HL-60 (cell line): ENCODE data around the gene CRIP3.

Source experiments
- DNase-seq, 2 experiments: peaks; one replicate each; pipeline ENCODE4 v3.0.0-alpha.2; 2010 to 2020; ENCODE audit warnings: low read depth in 1 of 2, low spot score in 1 of 2
- H3K27ac ChIP-seq: fragments of 250-450 bp; sonication (Bioruptor Pico); replicated peaks from 2 replicates; pipeline ENCODE4 v1.5.1; 2020; ENCODE audit warnings: mild to moderate bottlenecking, moderate library complexity
- H3K27me3 ChIP-seq: fragments of 250-450 bp; sonication (Bioruptor Pico); 2 replicates; pipeline ENCODE4 v1.5.1; 2021; ENCODE audit warnings: mild to moderate bottlenecking, moderate library complexity; ENCODE audit not compliant: insufficient read depth, poor library complexity, severe bottlenecking
- H3K4me3 ChIP-seq: replicated peaks from 2 replicates; pipeline ENCODE4 v1.5.1; 2011; ENCODE audit warnings: mild to moderate bottlenecking, control low read depth, low read length; ENCODE audit not compliant: insufficient read depth
- CTCF ChIP-seq: IDR thresholded peaks from one replicate; pipeline ENCODE4 v1.5.1; 2011; ENCODE audit warnings: low read length, control low read depth, inconsistent platforms; ENCODE audit not compliant: insufficient read depth
- GABPA ChIP-seq: IDR thresholded peaks from 2 replicates; pipeline ENCODE4 v1.6.1; 2012; ENCODE audit warnings: low read depth
- POLR2AphosphoS5 ChIP-seq: IDR thresholded peaks from 2 replicates; pipeline ENCODE4 v1.6.1; 2012; ENCODE audit warnings: low read depth
- SPI1 ChIP-seq: IDR thresholded peaks from 2 replicates; pipeline ENCODE4 v1.6.1; 2012; ENCODE audit warnings: low read depth, mild to moderate bottlenecking, borderline replicate concordance
- TF ChIP-seq, protein P1 (sequence below): IDR thresholded peaks from 2 replicates; pipeline ENCODE4 v1.6.1; 2012; ENCODE audit warnings: low read depth; ENCODE audit not compliant: insufficient replicate concordance

CRIP3 gene

GRCh38 chr6:43267619-43268354, 40.8 kb downstream of the CRIP3 start:
- Histone ChIP-seq H3K4me3 (no peak overlapping the region), H3K27me3 (peaks cover 38% of the 10 kb centered on the region), H3K27ac (no peak overlapping the region)
- DNase-seq: no peak
- TF ChIP-seq SPI1 (no peak), CTCF (no peak), POLR2AphosphoS5 (no peak), GABPA (no peak)
- TF ChIP-seq, protein P1, sequence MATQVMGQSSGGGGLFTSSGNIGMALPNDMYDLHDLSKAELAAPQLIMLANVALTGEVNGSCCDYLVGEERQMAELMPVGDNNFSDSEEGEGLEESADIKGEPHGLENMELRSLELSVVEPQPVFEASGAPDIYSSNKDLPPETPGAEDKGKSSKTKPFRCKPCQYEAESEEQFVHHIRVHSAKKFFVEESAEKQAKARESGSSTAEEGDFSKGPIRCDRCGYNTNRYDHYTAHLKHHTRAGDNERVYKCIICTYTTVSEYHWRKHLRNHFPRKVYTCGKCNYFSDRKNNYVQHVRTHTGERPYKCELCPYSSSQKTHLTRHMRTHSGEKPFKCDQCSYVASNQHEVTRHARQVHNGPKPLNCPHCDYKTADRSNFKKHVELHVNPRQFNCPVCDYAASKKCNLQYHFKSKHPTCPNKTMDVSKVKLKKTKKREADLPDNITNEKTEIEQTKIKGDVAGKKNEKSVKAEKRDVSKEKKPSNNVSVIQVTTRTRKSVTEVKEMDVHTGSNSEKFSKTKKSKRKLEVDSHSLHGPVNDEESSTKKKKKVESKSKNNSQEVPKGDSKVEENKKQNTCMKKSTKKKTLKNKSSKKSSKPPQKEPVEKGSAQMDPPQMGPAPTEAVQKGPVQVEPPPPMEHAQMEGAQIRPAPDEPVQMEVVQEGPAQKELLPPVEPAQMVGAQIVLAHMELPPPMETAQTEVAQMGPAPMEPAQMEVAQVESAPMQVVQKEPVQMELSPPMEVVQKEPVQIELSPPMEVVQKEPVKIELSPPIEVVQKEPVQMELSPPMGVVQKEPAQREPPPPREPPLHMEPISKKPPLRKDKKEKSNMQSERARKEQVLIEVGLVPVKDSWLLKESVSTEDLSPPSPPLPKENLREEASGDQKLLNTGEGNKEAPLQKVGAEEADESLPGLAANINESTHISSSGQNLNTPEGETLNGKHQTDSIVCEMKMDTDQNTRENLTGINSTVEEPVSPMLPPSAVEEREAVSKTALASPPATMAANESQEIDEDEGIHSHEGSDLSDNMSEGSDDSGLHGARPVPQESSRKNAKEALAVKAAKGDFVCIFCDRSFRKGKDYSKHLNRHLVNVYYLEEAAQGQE: no peak

DNA sequence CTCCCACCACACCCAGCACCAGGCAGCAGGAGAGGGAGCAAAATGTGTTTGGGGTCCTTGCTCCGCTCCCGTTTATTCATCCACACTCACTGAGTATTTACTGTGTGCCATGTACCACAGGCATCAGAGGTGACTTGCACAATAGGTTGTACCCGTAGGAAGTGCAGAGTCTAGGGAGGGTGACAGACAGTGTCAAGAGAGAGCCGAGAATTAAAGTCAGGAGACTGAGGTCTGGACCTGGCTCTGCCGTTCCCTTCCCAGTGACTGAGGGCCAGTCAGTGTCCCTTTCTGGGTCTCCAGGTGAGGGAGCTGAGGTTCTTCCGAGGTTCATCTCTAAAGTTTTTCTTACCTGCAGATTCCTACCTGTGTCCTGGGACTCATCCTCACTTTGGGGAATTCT, 43.1 kb downstream of the CRIP3 start:
- DNase-seq: no peak
- no peak overlapping the region for H3K27ac ChIP-seq
- H3K4me3 ChIP-seq: no peak overlapping the region
- TF ChIP-seq, protein P1: no peak
- TF ChIP-seq CTCF: no peak
- TF ChIP-seq POLR2AphosphoS5: no peak
- no peak for TF ChIP-seq SPI1
- no peak for TF ChIP-seq GABPA
- H3K27me3 ChIP-seq: peaks cover 29% of the 10 kb centered on the region

DNA sequence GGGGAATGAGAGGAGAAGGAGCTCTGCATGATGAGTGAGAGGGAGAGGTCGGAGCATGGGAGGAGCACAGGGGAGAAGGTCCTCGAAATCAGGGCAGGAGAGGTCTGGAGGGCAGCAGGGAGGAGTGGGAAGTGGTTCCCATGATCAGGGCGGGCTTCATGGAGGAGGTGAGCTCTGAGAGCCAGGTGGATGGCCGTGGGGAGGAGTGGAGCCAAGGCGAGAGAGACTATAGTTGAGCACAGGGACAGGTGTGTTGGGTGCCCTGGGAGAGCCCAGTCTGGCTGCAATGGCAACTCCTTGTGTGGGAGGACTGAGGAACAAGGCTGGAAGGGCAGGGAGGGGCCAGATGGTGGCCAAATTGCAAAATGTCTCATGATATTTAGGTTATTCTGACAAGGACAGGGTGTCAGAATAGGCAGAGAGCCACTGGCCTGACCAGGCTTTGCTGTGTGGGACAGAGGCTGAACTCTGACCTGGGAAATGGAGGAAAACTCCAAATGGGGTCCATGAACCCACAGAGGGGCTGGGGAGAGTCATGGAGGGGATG, 44.0 kb downstream of the CRIP3 start:
- Histone ChIP-seq H3K27me3 (peaks cover 21% of the 10 kb centered on the region), H3K27ac (no peak overlapping the region), H3K4me3 (no peak overlapping the region)
- TF ChIP-seq CTCF: no peak
- no peak for TF ChIP-seq POLR2AphosphoS5
- TF ChIP-seq, protein P1: no peak
- TF ChIP-seq SPI1: no peak
- TF ChIP-seq GABPA: no peak
- DNase-seq: no peak
